Stromal cell of bone marrow (primary cell): Measurements from ENCODE around the gene SERTAD1.

Source experiments
- DNase-seq: peaks from one replicate; pipeline ENCODE4 v3.0.0-alpha.2; 2012; ENCODE audit warnings: low read depth

The SERTAD1 gene

GRCh38 chr19:40400559-40400958 is 25.2 kb downstream of the SERTAD1 start:
- no peak for DNase-seq

DNA sequence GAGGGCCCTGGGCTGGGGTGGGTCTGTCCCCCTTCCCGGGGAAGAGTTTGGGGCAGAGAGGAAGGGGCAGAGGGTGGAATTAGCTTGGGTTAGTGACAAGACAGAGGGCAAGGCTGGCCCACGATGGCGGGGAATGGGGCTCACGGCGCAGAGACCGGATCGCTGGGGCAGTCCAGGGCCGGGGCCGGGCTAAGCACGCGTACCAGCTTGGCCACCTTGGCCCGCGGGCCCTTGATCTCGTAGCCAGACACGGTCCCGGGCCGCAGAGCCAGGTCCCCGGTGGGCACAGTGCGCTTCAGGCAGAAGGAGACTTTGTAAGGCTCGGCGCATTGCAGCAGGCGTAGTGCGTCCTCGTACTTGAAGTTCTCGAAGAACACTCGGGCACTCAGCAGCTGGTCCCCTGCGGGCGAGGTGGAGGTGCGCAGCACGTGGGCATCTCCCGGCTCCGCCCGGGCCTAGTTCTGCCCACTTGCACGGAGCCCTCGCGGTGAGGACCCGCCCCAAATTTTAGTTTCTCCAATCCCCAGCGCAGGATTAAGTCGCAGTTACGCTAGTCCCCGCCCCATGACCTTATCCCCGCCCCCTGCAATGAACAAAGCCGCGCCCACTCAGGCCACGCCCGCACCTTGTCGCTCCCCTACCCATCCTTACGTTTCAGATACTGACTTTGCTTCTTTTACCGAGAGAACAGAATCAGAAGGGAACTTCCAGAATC is 27.2 kb downstream of the SERTAD1 start:
- no peak for DNase-seq

GRCh38 chr19:40397568-40397906 is 28.3 kb downstream of the SERTAD1 start:
- DNase-seq, result no peak

DNA sequence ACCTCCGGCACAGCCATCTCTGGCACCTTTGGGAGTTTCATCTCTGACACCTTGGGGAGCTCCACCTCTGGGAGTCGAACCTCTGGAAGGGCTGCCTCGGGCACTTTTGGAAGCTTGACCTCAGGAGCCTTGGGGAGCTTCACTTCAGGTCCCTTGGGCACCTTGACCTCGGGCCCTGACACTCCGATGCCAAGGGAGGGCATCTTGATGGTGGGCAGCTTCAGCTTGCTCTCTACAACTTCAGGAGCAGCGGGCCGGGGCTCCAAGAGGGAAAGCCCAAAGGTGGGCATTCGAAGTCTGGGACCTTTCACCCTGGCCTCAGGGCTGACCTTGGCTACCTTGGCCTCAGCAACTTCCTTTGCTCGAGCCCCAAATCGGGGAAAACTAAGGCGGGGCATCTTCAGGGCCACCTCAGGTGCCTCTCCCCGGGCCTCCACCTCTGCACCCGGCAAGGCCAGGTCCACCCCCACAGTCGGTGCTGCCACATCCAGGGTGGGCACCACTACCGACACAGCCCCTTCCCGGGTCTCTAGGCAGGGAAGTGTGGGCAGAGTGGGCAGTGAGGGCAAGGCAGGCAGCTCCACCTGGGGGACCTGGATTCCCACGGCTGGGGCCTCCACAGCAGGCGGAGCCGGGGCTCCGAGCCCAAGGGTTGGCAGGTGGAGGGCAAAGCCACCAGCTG is 28.8 kb downstream of the SERTAD1 start:
- no peak for DNase-seq

DNA sequence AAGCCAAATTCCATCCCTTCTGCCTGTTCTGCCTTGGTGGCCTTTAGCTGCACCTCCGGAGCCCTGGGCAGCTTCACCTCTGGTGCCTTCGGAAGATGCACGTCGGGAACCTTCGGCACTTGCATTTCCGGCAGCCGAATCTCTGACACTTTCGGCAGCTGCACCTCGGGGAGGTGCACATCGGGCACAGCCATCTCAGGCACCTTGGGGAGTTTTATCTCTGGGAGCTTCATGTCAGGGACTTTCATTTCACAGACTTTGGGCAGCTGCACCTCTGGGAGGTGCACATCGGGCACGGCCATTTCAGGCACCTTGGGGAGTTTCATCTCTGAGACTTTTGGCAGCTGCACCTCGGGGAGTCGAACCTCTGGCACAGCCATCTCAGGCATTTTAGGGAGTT is 29.8 kb downstream of the SERTAD1 start:
- DNase-seq, result no peak

DNA sequence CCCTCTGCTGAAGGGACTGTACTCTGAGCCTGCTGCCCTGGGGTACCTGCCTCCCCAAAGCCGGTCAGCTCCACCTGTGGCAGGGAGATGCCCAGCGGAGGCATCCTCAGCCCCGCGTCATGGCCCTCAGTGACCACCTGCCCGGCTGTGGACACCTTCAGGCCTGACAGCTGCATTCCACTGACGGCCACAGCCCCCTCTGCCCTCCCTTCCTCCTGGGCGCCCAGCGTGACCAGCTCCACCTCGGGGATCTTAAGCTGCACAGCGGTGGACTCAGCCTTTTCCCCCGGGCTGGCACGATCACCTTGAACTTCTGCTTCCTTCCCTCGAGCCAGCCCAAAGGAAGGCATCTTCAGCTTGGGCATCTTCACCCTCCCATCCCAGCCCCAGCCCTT is 31.0 kb downstream of the SERTAD1 start:
- no peak for DNase-seq

DNA sequence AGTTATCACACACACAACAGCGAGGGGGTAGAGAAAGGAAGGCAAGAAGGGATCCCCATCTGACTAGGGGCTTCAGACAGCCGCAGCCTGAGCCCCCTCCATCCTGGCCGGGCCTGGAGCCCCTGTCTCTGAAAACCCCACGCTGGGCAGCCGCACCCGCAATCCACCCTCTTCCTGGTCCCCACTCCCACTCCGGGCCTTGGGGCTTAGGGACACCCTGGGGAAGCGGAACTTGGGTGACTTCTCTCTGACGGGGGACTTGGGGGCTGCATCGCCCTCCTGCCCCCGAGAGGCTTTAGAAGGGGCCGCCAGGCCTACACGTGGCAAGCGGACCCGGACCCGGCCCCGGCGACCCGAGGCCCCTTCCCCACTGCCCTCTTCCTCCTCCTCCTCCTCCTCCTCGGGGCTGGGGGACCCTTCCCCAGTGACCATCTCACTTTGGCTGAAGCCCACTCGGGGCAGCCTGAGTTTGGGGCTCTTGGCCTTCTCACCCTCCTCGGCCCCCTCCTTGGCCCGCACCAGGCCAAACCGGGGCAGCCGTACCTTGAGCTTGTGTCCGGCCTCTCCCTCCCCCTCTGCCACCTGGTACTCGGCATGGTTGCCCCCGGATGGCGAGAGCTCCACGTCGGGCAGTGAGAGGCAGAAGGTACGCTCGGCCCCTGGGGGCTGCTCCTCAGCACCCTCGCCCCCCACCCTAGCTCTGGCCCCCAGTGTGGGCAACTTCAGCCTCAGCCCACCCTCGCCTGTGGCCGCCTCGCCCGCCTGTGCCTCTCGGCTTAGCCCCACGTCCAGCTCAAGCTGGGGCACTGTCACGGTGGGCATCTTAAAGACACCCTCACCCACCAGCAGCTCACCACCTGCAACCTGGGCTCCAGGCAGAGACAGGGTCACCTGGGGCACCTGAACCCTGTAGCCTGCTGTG is 31.6 kb downstream of the SERTAD1 start:
- DNase-seq, result no peak

DNA sequence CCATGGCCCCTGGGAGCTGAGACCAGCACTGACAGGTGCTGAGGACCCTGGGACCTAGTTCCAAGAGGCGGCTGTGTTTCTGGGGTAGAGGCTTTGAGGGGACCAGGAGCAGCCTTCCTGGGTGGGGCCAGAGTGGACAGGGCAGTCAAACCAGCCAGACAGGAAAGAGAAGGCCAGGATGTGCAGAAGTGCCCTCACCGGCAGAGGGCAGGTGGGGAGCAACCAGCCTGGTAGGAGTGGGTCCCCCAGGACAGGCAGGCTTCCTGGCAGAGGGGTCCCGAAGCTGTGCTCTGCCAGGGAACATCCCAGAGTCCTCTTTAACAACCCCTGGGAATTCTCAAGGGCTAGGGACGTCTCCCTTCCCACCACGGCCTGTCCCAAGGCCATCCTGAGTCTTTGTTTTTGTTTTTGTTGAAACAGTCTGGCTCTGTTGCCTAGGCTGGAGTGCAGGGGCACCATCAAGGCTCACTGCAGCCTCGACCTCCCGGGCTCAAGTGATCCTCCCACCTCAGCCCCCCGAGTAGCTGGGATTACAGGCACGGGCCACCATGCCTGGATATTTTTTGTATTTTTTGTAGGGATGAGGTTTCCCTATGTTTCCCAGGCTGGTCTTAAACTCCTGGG is 32.8 kb downstream of the SERTAD1 start:
- no peak for DNase-seq

DNA sequence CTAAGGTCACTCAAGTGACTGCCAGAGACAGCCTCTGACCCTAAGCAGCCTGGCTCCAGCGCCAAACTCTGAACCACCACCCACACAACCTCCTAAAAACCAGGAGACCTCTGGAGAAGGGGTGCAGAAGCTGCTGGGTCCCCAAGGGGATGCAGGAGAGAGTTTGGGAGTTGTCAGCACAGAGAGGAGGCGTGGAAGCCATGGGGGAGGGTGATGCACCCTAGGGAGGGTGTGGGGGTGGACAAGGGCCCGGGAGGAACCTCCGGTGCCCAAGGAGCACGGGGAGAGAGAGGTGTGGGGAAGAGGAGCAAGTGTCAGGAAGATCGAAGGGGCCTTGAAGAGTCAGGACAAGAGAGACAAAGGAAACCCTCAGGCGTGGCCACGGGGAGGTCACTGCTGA is 33.7 kb downstream of the SERTAD1 start:
- DNase-seq, result no peak

GRCh38 chr19:40390084-40390742 is 35.6 kb downstream of the SERTAD1 start, which contains the start of gene HIPK4:
Gene HIPK4 (minus strand): TSS chr19:40390181. CDS start chr19:40389902, 279 bp downstream.
- DNase-seq, result no peak

DNA sequence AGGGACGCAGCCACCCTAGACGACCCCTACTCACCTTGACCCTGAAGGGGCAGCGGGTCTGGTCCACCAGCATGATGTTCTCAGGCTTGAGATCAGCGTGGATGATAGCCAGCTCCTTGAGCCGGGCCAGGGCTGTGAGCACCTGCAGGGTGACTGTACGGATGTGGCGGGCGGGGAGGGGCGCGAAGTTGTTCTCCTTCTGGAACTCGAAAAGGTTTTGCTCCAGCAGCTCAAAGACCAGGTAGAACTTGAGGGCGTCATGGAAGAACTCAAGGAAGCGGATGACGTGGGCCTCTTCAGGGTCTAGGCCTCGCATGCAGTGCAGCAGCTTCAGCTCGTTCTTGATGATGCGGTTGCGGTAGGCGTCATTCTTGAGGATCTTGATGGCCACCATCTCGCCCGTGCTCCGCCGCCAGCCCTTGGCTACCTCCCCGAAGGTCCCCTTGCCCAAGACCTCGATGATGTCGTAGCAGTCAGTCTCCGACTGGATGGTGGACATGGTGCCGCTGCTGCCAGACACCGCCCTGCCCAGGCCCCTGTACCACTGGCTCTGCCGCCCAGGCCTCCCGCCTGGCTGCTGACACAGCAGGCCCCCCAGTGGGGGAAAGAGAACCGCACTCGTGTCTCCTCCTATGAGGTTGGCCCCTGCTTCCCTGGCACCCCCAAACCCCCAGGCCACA is 36.2 kb downstream of the SERTAD1 start:
- no peak for DNase-seq

- no peak for DNase-seq
Measured at GRCh38 chr19:40388481-40388880, 37.3 kb downstream of the SERTAD1 start.

- no peak for DNase-seq
Measured at GRCh38 chr19:40387155-40387554, 38.6 kb downstream of the SERTAD1 start.

- DNase-seq, result no peak
Measured at GRCh38 chr19:40383668-40384248, 42.0 kb downstream of the SERTAD1 start.

GRCh38 chr19:40381321-40381720 is 44.5 kb downstream of the SERTAD1 start:
- DNase-seq, result no peak

GRCh38 chr19:40380199-40381037 is 45.4 kb downstream of the SERTAD1 start:
- no peak for DNase-seq

- no peak for DNase-seq
Measured at GRCh38 chr19:40379446-40380198, 46.2 kb downstream of the SERTAD1 start.

- DNase-seq, result no peak
Measured at GRCh38 chr19:40378509-40378908, 47.3 kb downstream of the SERTAD1 start.

DNA sequence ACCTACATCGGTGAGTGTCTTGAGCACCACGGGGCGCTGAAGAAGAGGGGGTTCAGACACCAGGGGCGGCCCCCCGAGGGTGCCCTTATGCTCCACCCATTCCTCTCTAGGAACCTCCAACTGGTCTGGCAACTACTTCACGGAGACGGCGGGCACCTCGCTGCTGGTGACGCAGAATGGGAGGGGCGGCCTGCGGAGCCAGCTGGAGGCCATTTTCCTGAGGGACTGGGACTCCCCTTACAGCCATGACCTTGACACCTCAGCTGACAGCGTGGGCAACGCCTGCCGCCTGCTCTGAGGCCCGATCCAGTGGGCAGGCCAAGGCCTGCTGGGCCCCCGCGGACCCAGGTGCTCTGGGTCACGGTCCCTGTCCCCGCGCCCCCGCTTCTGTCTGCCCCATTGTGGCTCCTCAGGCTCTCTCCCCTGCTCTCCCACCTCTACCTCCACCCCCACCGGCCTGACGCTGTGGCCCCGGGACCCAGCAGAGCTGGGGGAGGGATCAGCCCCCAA is 47.9 kb downstream of the SERTAD1 start:
- DNase-seq, result no peak
